Epithelial cell of proximal tubule (primary cell): Measurements from ENCODE around the gene VPS41. TPM values are rescaled to one million over a fixed set of nuclear protein-coding genes. Genes with fewer than 3 reads are reported as not detected.

Source experiments
- DNase-seq: peaks from one replicate; pipeline ENCODE4 v3.0.0-alpha.2; 2011; ENCODE audit warnings: low read depth
- H3K4me3 ChIP-seq: 2 replicates; pipeline ENCODE4 v1.5.1; 2011; ENCODE audit warnings: low read depth, mild to moderate bottlenecking, low read length
- CTCF ChIP-seq: conservative IDR thresholded peaks from 2 replicates; pipeline ENCODE4 v1.5.1; 2012; ENCODE audit warnings: low read depth, mild to moderate bottlenecking, low read length
- total RNA-seq: library from RNA; depleted of rRNA; stranded (reverse); fragments of >200 nt; gene quantifications from 2 replicates; pipeline ENCODE4 v1.2.3, GENCODE V29; 2015

VPS41 gene
- total RNA-seq, 1 donor from 2014 or later = 22.7 TPM

DNA sequence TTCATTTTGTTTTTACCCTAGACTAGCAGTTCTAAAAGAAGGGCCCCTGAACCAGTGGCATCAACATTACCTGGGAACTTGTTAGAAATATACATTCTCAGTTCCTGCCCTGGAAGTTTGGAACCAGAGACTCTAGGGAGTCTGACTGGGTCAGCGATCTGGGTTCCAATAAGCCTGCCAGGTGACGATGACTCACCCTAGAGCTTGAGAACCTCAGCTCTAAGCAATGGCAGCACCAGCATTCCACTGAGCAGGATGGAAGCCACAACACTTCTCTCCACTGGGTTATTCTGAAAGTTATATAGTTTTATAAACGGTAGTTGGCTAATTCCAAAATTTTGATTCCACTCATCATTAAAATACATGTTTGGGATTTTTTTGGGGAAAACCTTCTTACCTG lies 180.8 kb downstream of the VPS41 start:
- no peak overlapping the region for H3K4me3 ChIP-seq
- DNase-seq = peak; percentile 23
- TF ChIP-seq CTCF = no peak

GRCh38 chr7:38727184-38727940 lies 181.6 kb downstream of the VPS41 start:
- no peak for TF ChIP-seq CTCF
- H3K4me3 ChIP-seq = no peak overlapping the region
- no peak for DNase-seq

DNA sequence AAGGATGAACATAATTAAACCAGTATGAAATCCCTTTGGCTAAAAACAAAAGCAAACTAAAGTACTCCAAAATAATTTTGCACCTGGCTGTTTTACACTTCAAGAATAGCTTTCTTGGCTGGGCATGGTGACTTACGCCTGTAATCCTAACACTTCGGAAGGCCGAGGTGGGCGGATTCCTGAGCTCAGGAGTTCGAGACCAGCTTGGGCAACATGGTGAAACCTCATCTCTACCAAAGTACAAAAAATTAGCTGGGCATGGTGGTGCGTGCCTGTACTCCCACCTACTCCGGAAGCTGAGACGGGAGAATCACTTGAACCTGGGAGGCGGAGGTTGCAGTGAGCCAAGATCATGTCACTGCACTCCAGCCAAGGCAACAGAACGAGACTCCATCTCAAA lies 185.7 kb downstream of the VPS41 start:
- no peak for DNase-seq
- H3K4me3 ChIP-seq = no peak overlapping the region
- TF ChIP-seq CTCF = no peak

DNA sequence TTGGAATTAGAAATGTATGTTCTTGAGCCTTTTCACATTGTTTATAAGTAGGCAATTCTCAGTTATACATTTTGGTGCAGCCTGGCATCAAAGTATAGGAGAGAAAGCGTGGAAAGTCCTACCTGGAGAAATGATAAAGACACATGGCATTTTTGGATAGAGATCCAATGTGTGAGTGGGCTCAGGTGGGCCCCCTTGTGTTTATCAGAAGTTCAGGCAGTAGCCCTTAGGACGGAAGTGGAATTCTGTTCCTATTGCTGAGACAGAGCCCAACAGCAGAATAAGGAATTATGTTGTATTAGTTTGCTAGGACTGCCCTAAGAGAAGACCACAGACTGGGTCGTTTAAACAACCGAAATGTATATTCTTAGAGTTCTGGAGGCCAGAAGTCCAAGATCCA lies 192.6 kb downstream of the VPS41 start:
- TF ChIP-seq CTCF = no peak
- DNase-seq = no peak
- H3K4me3 ChIP-seq = no peak overlapping the region

DNA sequence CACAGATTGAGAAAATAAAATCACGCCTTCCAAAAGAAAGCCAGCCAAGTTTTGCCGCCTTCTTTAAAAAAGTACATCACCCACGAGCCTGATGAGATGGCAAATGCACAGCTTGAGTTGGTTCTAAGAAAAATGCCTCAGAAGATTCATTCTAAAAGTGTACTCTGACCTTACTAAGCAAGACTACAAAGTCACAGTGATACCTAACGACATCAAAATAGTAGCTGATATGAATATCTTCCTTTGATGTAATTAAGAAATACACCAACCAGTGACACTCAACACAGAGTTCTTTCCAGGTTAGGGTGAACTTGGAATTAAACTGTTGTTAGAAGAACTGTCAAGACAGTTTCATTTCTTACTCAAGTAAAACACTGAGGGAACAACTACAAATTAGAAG lies 199.9 kb downstream of the VPS41 start:
- no peak for DNase-seq
- TF ChIP-seq CTCF = no peak

GRCh38 chr7:38704751-38705150 lies 204.2 kb downstream of the VPS41 start:
- DNase-seq = no peak
- H3K4me3 ChIP-seq = no peak overlapping the region
- TF ChIP-seq CTCF = no peak

More for the DNA sequence above, 199.9 kb downstream of the VPS41 start:
- H3K4me3 ChIP-seq = no peak overlapping the region

GRCh38 chr7:38704041-38704547 lies 204.9 kb downstream of the VPS41 start:
- H3K4me3 ChIP-seq = no peak overlapping the region
- no peak for DNase-seq
- TF ChIP-seq CTCF = no peak
